GM12875 (cell line): ENCODE measurements around the gene NOP14.
A peak's percentile ranks its signal among the peaks of the same experiment; 100 is the strongest.

Experiments
- H3K4me3 ChIP-seq: one replicate; pipeline ENCODE4 v1.5.1; 2011; ENCODE audit warnings: low read depth, low read length, control low read depth
- TF ChIP-seq, protein P1 (sequence below): IDR thresholded peaks from 2 replicates; pipeline ENCODE4 v1.5.1; 2011; ENCODE audit warnings: low read depth, mild to moderate bottlenecking, control low read depth, inconsistent platforms, low read length, moderate library complexity, borderline replicate concordance; ENCODE audit not compliant: insufficient read depth

The NOP14 gene

DNA sequence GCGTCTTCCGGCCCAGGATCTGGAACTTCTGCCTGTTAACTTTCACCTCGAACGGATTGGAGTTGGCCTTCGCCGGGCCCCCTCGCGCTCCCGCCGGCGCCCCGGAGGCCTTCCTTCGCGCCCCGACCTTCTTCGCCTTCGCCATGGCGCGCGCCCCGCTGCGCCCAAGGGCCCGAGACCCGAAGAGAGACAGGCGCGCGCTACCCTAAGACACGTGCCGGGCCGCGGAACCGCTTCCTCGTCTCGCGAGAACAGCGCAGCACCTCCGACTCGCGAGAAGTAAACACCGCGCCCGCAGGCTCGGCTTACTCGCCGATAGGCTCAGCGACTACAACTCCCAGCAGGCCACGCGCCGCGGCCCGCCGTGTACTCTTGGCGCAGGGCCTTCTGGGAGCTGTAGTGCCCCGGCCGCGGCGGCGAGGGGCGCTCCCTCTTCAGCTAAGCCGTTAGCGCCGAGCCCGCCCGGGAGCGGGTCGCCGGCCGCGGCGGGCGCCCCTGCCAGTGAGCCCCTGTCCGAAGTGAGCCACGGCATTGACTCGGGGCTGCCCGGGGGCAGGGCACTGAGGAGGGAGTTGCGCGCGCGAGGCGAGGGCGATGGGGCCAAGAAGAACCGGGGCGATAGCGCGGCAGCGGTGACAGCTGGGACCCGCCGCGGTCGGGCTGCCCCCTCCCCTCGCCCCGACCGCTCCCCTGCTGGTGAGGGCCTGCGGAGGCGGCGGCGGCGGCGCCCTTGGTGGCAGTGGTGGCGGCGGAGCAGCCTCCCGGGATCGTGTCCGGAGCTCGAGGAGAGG is at the start of gene NOP14, which contains the start of gene GRK4:
Gene NOP14, minus strand, starts transcription at position 232 of the 791 bp plus-strand sequence. Its CDS starts 87 bp downstream, at position 145.
Gene GRK4, plus strand, starts transcription at position 397 of the 791 bp plus-strand sequence. CDS start 500 bp downstream, outside the sequence.
- TF ChIP-seq, protein P1, sequence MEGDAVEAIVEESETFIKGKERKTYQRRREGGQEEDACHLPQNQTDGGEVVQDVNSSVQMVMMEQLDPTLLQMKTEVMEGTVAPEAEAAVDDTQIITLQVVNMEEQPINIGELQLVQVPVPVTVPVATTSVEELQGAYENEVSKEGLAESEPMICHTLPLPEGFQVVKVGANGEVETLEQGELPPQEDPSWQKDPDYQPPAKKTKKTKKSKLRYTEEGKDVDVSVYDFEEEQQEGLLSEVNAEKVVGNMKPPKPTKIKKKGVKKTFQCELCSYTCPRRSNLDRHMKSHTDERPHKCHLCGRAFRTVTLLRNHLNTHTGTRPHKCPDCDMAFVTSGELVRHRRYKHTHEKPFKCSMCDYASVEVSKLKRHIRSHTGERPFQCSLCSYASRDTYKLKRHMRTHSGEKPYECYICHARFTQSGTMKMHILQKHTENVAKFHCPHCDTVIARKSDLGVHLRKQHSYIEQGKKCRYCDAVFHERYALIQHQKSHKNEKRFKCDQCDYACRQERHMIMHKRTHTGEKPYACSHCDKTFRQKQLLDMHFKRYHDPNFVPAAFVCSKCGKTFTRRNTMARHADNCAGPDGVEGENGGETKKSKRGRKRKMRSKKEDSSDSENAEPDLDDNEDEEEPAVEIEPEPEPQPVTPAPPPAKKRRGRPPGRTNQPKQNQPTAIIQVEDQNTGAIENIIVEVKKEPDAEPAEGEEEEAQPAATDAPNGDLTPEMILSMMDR, result peak; percentile 37; the same call in 1 of the 2 replicates

DNA sequence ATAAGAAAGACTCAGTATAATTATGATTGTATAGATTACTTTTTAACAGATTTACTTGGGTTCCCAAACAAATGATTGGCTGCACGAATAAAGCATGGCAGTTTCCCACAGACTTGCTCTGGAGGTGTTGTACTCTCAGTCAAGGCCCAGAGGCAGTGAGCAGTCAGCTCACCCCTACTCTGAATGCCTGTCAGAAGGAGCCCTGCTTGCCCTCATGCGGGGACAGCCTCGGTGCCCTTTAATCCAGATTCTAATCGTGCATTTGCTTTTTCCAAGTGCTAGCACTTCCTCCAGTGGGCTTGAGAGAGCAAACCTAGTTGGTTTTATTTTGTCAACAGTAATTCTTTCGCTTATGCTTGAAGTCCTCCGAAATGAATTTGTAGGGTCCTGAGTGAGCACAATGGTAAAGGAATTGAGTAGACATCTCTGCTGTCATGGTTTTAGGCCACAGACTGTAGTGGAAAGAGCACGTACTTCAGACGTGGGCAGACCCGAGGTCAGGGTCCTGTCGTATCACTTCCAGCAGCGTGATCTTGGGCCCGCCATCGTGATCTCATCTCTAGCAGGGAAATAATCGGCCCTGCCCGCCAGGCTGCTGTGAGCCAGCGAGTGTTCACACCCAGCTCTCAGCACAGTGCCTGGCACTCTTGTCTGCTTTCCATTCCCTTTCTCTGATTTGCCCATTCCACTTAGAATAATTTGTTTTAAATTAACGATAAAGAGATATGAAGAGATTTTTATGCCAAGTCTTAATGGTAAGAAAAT is 48.4 kb upstream of the NOP14 start:
- no peak overlapping the region for H3K4me3 ChIP-seq
- TF ChIP-seq, protein P1, result no peak

More for the DNA sequence above, at the start of gene NOP14, which contains the start of gene GRK4:
- H3K4me3 ChIP-seq, result peak within 1 kb of the TSS; percentile 83

DNA sequence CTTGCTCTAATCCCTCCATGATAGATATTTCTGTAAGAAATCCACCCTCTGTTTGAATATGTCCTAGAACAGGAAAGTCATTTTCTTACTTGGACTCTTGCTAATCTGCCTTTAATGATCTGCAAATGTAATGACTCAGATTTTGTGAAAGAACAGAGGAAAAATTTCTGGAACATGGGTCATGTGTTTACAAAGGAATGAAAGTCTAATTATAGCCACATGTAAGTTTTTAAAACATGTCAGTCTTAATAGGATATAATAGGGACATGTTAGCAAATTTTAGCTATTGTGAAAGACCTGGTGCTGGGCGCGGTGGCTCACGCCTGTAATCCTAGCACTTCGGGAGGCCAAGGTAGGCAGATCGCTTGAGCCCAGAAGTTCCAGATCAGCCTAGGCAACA is 47.8 kb upstream of the NOP14 start:
- no peak overlapping the region for H3K4me3 ChIP-seq

DNA sequence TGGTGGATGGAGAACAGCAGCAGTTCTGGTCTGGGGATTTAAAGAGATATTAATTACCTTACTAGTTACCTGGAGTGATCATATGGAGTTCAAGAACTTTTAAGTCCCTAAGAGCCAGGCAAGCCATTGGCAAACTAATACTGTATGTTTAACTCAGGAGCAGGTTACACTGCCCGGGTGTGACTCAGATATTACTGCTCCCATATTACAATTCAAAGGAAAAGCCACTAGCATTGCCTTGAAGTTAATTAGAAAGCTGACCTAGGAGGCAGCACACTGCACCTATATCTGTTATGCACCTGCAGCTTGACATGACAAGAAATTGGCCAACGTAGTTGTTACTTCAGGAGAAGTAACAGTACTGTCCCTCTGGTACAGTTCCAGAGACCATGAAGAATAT is 47.4 kb upstream of the NOP14 start:
- TF ChIP-seq, protein P1, result no peak
- no peak overlapping the region for H3K4me3 ChIP-seq

More for the DNA sequence above, 47.8 kb upstream of the NOP14 start:
- TF ChIP-seq, protein P1, result no peak

DNA sequence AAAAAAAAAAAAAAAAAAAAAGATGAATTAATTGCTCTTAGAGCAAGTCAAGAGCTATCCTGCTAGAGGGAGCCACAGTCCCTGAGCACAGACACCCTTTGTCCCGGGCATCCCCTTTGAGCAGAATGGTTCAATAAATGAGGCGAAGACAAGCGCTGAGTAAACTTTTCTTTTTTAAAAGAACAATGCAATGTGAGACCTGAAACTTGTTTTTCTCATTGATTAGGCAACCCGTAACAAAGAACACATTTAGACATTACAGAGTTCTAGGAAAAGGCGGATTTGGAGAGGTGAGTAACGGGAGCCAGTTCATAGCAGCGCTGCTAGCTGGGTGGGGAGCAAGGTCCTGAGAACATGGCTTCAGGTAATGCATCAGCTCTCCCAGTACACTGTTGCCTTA is 46.2 kb upstream of the NOP14 start:
- TF ChIP-seq, protein P1, result peak; percentile 27; the same call in 1 of the 2 replicates
- H3K4me3 ChIP-seq, result no peak overlapping the region

DNA sequence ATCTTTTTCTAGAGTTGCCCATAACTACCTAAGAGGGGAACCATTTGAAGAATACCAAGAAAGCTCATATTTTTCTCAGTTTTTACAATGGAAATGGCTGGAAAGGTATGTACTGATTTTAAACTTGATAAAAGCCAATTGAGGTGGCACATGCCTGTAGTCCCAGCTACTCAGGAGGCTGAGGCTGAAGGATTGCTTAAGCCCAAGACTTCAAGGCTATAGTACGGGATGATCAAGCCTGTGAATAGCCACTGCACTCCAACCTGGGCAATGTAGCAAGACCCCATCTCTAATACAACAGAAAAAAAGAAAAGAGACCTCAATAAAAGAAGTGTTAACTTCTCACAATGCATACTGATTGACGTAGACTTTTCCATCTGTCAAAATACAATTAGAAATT is 44.5 kb upstream of the NOP14 start:
- TF ChIP-seq, protein P1, result no peak

More for the DNA sequence above, 44.5 kb upstream of the NOP14 start:
- no peak overlapping the region for H3K4me3 ChIP-seq
